Measurements from ENCODE around the gene TECTA. TPM values are rescaled to one million over a fixed set of nuclear protein-coding genes. Genes with fewer than 3 reads are reported as not detected.

Gene TECTA
- total RNA-seq, 4 donors from 2014 or later, result 1.3 to 6.4 (median 3.3) TPM

DNA sequence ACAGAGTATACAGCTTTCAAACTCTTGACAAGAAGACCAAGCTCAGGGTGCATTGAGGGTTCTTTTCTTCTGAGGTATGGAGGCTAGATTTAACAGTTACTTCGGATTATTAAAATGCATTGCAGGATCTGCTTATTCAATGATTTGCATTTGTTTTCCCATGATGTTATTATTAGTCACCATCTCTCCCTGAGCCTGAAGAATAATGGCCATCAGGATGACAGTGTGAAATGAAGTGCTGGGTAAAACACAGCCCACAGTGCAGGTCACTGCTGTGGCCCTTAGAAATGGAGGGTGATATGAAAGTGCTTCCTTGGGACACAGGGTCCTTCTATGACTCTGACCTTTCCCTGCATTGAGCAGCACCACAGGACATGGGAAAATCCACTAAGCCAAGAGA, 40.0 kb downstream of the TECTA start:
- WGBS, 2 donors, result 91 to 98% methylated on average over 1 of the region's 1 CpG
- Histone ChIP-seq H3K9me3 (no peaks in the 10 kb centered on the region), H3K36me3 (no peaks in the 10 kb centered on the region), H3K4me1 (no peaks in the 10 kb centered on the region), H3K27ac (no peak overlapping the region), H3K4me3 (replicated peaks in 1 of 3) (no peak overlapping the region), H3K27me3 (no peaks in the 10 kb centered on the region)
- intact Hi-C loops (cut with DNase I), result no loop called here
- TF ChIP-seq, protein P1, sequence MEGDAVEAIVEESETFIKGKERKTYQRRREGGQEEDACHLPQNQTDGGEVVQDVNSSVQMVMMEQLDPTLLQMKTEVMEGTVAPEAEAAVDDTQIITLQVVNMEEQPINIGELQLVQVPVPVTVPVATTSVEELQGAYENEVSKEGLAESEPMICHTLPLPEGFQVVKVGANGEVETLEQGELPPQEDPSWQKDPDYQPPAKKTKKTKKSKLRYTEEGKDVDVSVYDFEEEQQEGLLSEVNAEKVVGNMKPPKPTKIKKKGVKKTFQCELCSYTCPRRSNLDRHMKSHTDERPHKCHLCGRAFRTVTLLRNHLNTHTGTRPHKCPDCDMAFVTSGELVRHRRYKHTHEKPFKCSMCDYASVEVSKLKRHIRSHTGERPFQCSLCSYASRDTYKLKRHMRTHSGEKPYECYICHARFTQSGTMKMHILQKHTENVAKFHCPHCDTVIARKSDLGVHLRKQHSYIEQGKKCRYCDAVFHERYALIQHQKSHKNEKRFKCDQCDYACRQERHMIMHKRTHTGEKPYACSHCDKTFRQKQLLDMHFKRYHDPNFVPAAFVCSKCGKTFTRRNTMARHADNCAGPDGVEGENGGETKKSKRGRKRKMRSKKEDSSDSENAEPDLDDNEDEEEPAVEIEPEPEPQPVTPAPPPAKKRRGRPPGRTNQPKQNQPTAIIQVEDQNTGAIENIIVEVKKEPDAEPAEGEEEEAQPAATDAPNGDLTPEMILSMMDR (IDR thresholded peaks at IDR 0.05), result no peak
- no peak for TF ChIP-seq POLR2A (IDR thresholded peaks at IDR 0.05)
- no peak for DNase-seq

DNA sequence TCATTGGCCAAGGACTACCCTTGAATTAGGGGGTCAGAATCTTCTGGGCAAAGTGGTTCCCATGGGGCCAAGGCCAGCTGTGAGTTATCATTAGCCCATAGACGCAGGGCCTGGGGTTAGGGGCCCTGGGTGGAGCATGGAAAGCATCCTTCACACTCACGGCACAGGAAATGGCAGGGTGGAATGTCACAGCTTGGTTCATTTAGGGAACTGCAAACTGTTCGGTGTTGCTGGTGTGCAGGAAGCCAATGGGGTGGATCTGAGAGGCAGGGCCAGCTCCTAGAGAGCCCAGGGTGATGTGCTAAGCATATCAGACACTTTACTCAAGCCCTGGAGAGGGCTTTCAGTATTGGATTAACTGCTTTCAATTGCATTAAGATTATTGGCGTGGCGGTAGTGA, 42.9 kb downstream of the TECTA start:
- Histone ChIP-seq H3K9me3 (no peaks in the 10 kb centered on the region), H3K4me3 (replicated peaks in 1 of 3) (no peak overlapping the region), H3K27me3 (no peaks in the 10 kb centered on the region), H3K27ac (no peak overlapping the region), H3K36me3 (no peaks in the 10 kb centered on the region), H3K4me1 (no peaks in the 10 kb centered on the region)
- no peak for DNase-seq
- TF ChIP-seq, protein P1 (IDR thresholded peaks at IDR 0.05), result no peak
- no peak for TF ChIP-seq POLR2A (IDR thresholded peaks at IDR 0.05)
- 59 to 75% methylated on average over 5 of the region's 5 CpGs for WGBS, 2 donors
- intact Hi-C loops (cut with DNase I), result no loop called here

DNA sequence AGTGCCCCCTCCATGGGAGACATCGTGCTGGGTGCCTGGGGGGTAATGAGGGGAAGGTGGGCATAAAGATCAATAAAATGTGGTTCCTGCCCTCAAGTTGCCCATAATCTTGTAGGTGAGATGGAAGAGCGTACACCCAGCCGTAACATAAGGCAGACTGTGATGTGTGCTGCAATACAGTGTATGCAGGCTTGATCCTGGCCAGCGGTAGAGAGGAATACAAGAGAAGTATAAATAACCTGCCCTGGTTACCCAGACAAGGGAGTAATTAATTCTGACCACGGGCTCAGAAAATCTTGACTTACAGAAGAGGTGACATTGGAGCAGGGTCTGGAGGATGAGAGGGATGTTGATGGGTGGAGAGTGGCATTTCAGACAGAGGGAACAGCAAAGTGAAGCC, 43.7 kb downstream of the TECTA start:
- DNase-seq, result no peak
- Histone ChIP-seq H3K4me1 (no peaks in the 10 kb centered on the region), H3K27me3 (no peaks in the 10 kb centered on the region), H3K4me3 (replicated peaks in 1 of 3) (no peak overlapping the region), H3K36me3 (no peaks in the 10 kb centered on the region), H3K27ac (no peak overlapping the region), H3K9me3 (no peaks in the 10 kb centered on the region)
- TF ChIP-seq, protein P1 (IDR thresholded peaks at IDR 0.05), result no peak
- no peak for TF ChIP-seq POLR2A (IDR thresholded peaks at IDR 0.05)
- 78 to 86% methylated on average over 5 of the region's 5 CpGs for WGBS, 2 donors
- intact Hi-C loops (cut with DNase I), result no loop called here

DNA sequence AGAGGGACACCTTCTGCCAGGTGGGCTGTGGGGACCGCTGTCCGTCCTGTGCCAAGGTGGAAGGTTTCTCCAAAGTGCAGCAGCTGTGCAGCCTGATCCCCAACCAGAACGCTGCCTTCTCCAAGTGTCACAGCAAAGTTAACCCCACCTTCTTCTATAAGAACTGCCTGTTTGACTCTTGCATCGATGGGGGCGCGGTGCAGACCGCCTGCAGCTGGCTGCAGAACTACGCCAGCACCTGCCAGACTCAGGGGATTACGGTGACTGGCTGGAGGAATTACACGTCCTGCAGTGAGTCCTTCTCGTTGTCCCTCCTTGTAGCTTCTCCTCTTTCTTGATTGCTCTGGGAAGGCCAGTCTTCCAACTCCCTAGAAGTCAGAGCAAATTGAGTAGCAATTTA, 44.8 kb downstream of the TECTA start:
- H3K4me3 ChIP-seq (replicated peaks in 1 of 3), result no peak overlapping the region
- no peaks in the 10 kb centered on the region for H3K27me3 ChIP-seq
- no peak overlapping the region for H3K27ac ChIP-seq
- WGBS, 2 donors, result 88 to 97% methylated on average over 11 of the region's 11 CpGs
- intact Hi-C loops (cut with DNase I), result no loop called here
- H3K4me1 ChIP-seq, result no peaks in the 10 kb centered on the region
- no peak for TF ChIP-seq POLR2A (IDR thresholded peaks at IDR 0.05)
- TF ChIP-seq, protein P1 (IDR thresholded peaks at IDR 0.05), result no peak
- DNase-seq, result no peak
- no peaks in the 10 kb centered on the region for H3K36me3 ChIP-seq
- H3K9me3 ChIP-seq, result no peaks in the 10 kb centered on the region

DNA sequence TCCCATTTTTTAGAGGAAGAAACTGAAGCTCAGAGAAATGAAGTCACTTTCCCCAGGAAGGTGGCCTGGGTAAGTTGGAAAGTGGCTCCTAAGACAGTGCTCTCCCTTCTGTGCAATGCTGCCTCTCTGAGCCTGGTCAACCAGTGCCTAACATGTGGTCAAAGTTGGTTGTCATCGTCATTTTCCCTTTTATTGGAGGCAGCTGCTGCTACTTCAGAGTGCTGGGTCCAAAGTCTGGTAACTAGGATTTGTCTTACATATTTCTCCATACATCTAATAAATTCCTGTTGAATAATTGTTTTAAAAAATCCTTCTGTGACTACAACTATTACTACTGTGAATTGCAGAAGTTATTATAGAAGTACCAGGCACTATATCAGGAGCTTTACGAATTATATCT, 48.1 kb downstream of the TECTA start:
- TF ChIP-seq, protein P1 (IDR thresholded peaks at IDR 0.05), result no peak
- no peak for TF ChIP-seq POLR2A (IDR thresholded peaks at IDR 0.05)
- intact Hi-C loops (cut with DNase I), result no loop called here
- 96 to 97% methylated on average over 2 of the region's 2 CpGs for WGBS, 2 donors

More for the DNA sequence above, 48.1 kb downstream of the TECTA start:
- Histone ChIP-seq H3K27ac (no peak overlapping the region), H3K36me3 (no peaks in the 10 kb centered on the region), H3K4me3 (replicated peaks in 1 of 3) (no peak overlapping the region), H3K4me1 (no peaks in the 10 kb centered on the region), H3K27me3 (no peaks in the 10 kb centered on the region), H3K9me3 (no peaks in the 10 kb centered on the region)
- DNase-seq, result no peak
